Measurements from ENCODE around the gene PDE6B.
"Not testable (repeated sequence)": the region's sequence is repeated elsewhere in the genome, so short reads cannot be mapped to it uniquely, and the experiment has no call there.

The PDE6B gene

GRCh38 chr4:633976-634598 is 8.7 kb downstream of the PDE6B start:
- no peak overlapping the region for H3K27ac ChIP-seq (ENCODE audit: low read length)
- H3K4me3 ChIP-seq (ENCODE audit: low read depth in 1 of 2, low read length in 2 of 2): no peak overlapping the region
- peaks cover 0 to 12% of the 10 kb centered on the region in 2 donors for H3K9me3 ChIP-seq (ENCODE audit: control insufficient read depth in 1 of 2, low read length in 2 of 2)
- H3K36me3 ChIP-seq (ENCODE audit: control insufficient read depth in 1 of 2, insufficient read depth in 2 of 2, low read length in 2 of 2): no peaks in the 10 kb centered on the region
- H3K27me3 ChIP-seq (ENCODE audit: low read depth, low read length): no peaks in the 10 kb centered on the region
- H3K4me1 ChIP-seq (ENCODE audit: control insufficient read depth in 1 of 2, insufficient read depth in 2 of 2, low read length in 2 of 2): no peaks in the 10 kb centered on the region

GRCh38 chr4:634599-634985 is 9.2 kb downstream of the PDE6B start:
- no peaks in the 10 kb centered on the region for H3K4me1 ChIP-seq (ENCODE audit: control insufficient read depth in 1 of 2, insufficient read depth in 2 of 2, low read length in 2 of 2)
- H3K36me3 ChIP-seq (ENCODE audit: control insufficient read depth in 1 of 2, insufficient read depth in 2 of 2, low read length in 2 of 2): no peaks in the 10 kb centered on the region
- H3K27ac ChIP-seq (ENCODE audit: low read length): no peak overlapping the region
- H3K4me3 ChIP-seq (ENCODE audit: low read depth in 1 of 2, low read length in 2 of 2): no peak overlapping the region
- H3K9me3 ChIP-seq (ENCODE audit: control insufficient read depth in 1 of 2, low read length in 2 of 2): peaks cover 0 to 12% of the 10 kb centered on the region in 2 donors
- H3K27me3 ChIP-seq (ENCODE audit: low read depth, low read length): no peaks in the 10 kb centered on the region

GRCh38 chr4:635066-635835 is 9.9 kb downstream of the PDE6B start:
- H3K27me3 ChIP-seq (ENCODE audit: low read depth, low read length): not testable (repeated sequence)

GRCh38 chr4:635851-636627 is 10.7 kb downstream of the PDE6B start:
- H3K27ac ChIP-seq (ENCODE audit: low read length): no peak overlapping the region
- H3K36me3 ChIP-seq (ENCODE audit: control insufficient read depth in 1 of 2, insufficient read depth in 2 of 2, low read length in 2 of 2): no peaks in the 10 kb centered on the region
- no peaks in the 10 kb centered on the region for H3K4me1 ChIP-seq (ENCODE audit: control insufficient read depth in 1 of 2, insufficient read depth in 2 of 2, low read length in 2 of 2)
- H3K27me3 ChIP-seq (ENCODE audit: low read depth, low read length): no peaks in the 10 kb centered on the region
- peaks cover 0 to 12% of the 10 kb centered on the region in 2 donors for H3K9me3 ChIP-seq (ENCODE audit: control insufficient read depth in 1 of 2, low read length in 2 of 2)
- no peak overlapping the region for H3K4me3 ChIP-seq (ENCODE audit: low read depth in 1 of 2, low read length in 2 of 2)

More at GRCh38 chr4:635066-635835, 9.9 kb downstream of the PDE6B start:
- peaks cover 0 to 12% of the 10 kb centered on the region in 2 donors for H3K9me3 ChIP-seq (ENCODE audit: control insufficient read depth in 1 of 2, low read length in 2 of 2)
- not testable (repeated sequence) for H3K36me3 ChIP-seq (ENCODE audit: control insufficient read depth in 1 of 2, insufficient read depth in 2 of 2, low read length in 2 of 2); H3K27ac ChIP-seq (ENCODE audit: low read length); H3K4me1 ChIP-seq (ENCODE audit: control insufficient read depth in 1 of 2, insufficient read depth in 2 of 2, low read length in 2 of 2); H3K4me3 ChIP-seq (ENCODE audit: low read depth in 1 of 2, low read length in 2 of 2)

- Histone ChIP-seq H3K27ac (ENCODE audit: low read length) (no peak overlapping the region), H3K4me3 (ENCODE audit: low read depth in 1 of 2, low read length in 2 of 2) (no peak overlapping the region), H3K27me3 (ENCODE audit: low read depth, low read length) (no peaks in the 10 kb centered on the region), H3K4me1 (ENCODE audit: control insufficient read depth in 1 of 2, insufficient read depth in 2 of 2, low read length in 2 of 2) (no peaks in the 10 kb centered on the region), H3K9me3 (ENCODE audit: control insufficient read depth in 1 of 2, low read length in 2 of 2) (peaks cover 0 to 9% of the 10 kb centered on the region in 2 donors), H3K36me3 (ENCODE audit: control insufficient read depth in 1 of 2, insufficient read depth in 2 of 2, low read length in 2 of 2) (no peaks in the 10 kb centered on the region)
Observed at GRCh38 chr4:636628-637159, 11.3 kb downstream of the PDE6B start.

GRCh38 chr4:637536-638280 is 12.3 kb downstream of the PDE6B start:
- Histone ChIP-seq H3K27ac (ENCODE audit: low read length) (no peak overlapping the region), H3K27me3 (ENCODE audit: low read depth, low read length) (no peaks in the 10 kb centered on the region), H3K36me3 (ENCODE audit: control insufficient read depth in 1 of 2, insufficient read depth in 2 of 2, low read length in 2 of 2) (no peaks in the 10 kb centered on the region), H3K9me3 (ENCODE audit: control insufficient read depth in 1 of 2, low read length in 2 of 2) (peaks cover 0 to 5% of the 10 kb centered on the region in 2 donors), H3K4me1 (ENCODE audit: control insufficient read depth in 1 of 2, insufficient read depth in 2 of 2, low read length in 2 of 2) (no peaks in the 10 kb centered on the region), H3K4me3 (ENCODE audit: low read depth in 1 of 2, low read length in 2 of 2) (no peak overlapping the region)

GRCh38 chr4:642366-642765 is 17.0 kb downstream of the PDE6B start:
- H3K4me1 ChIP-seq (ENCODE audit: control insufficient read depth in 1 of 2, insufficient read depth in 2 of 2, low read length in 2 of 2); H3K27me3 ChIP-seq (ENCODE audit: low read depth, low read length); H3K9me3 ChIP-seq (ENCODE audit: control insufficient read depth in 1 of 2, low read length in 2 of 2); H3K4me3 ChIP-seq (ENCODE audit: low read depth in 1 of 2, low read length in 2 of 2); H3K27ac ChIP-seq (ENCODE audit: low read length); H3K36me3 ChIP-seq (ENCODE audit: control insufficient read depth in 1 of 2, insufficient read depth in 2 of 2, low read length in 2 of 2): not testable (repeated sequence)

- Histone ChIP-seq H3K27me3 (ENCODE audit: low read depth, low read length) (no peaks in the 10 kb centered on the region), H3K36me3 (ENCODE audit: control insufficient read depth in 1 of 2, insufficient read depth in 2 of 2, low read length in 2 of 2) (no peaks in the 10 kb centered on the region), H3K4me3 (ENCODE audit: low read depth in 1 of 2, low read length in 2 of 2) (no peak overlapping the region)
Observed at GRCh38 chr4:646460-646859, 21.1 kb downstream of the PDE6B start.

GRCh38 chr4:647481-647880 is 22.1 kb downstream of the PDE6B start:
- no peaks in the 10 kb centered on the region for H3K4me1 ChIP-seq (ENCODE audit: control insufficient read depth in 1 of 2, insufficient read depth in 2 of 2, low read length in 2 of 2)
- no peak overlapping the region for H3K4me3 ChIP-seq (ENCODE audit: low read depth in 1 of 2, low read length in 2 of 2)
- no peak overlapping the region for H3K27ac ChIP-seq (ENCODE audit: low read length)
- H3K9me3 ChIP-seq (ENCODE audit: control insufficient read depth in 1 of 2, low read length in 2 of 2): no peaks in the 10 kb centered on the region
- no peaks in the 10 kb centered on the region for H3K36me3 ChIP-seq (ENCODE audit: control insufficient read depth in 1 of 2, insufficient read depth in 2 of 2, low read length in 2 of 2)
- no peaks in the 10 kb centered on the region for H3K27me3 ChIP-seq (ENCODE audit: low read depth, low read length)

More at GRCh38 chr4:646460-646859, 21.1 kb downstream of the PDE6B start:
- no peak overlapping the region for H3K27ac ChIP-seq (ENCODE audit: low read length)
- peaks cover 0 to 5% of the 10 kb centered on the region in 2 donors for H3K9me3 ChIP-seq (ENCODE audit: control insufficient read depth in 1 of 2, low read length in 2 of 2)
- H3K4me1 ChIP-seq (ENCODE audit: control insufficient read depth in 1 of 2, insufficient read depth in 2 of 2, low read length in 2 of 2): no peaks in the 10 kb centered on the region

- Histone ChIP-seq H3K27ac (ENCODE audit: low read length) (no peak overlapping the region), H3K36me3 (ENCODE audit: control insufficient read depth in 1 of 2, insufficient read depth in 2 of 2, low read length in 2 of 2) (no peaks in the 10 kb centered on the region), H3K4me3 (ENCODE audit: low read depth in 1 of 2, low read length in 2 of 2) (no peak overlapping the region), H3K4me1 (ENCODE audit: control insufficient read depth in 1 of 2, insufficient read depth in 2 of 2, low read length in 2 of 2) (no peaks in the 10 kb centered on the region), H3K27me3 (ENCODE audit: low read depth, low read length) (no peaks in the 10 kb centered on the region), H3K9me3 (ENCODE audit: control insufficient read depth in 1 of 2, low read length in 2 of 2) (no peaks in the 10 kb centered on the region)
Observed at GRCh38 chr4:648579-649292, 23.4 kb downstream of the PDE6B start.
